K562 (cell line): ENCODE data around the gene YJU2. TPM values are rescaled to one million over a fixed set of nuclear protein-coding genes. Genes with fewer than 3 reads are reported as not detected.

Source experiments
- ATAC-seq: fragments of 200-7000 bp; cut with Tn5 transposase; 3 replicates; pipeline ENCODE4 v1.9.1; 2020; ENCODE audit warnings: moderate library complexity
- BruUV-seq: library from RNA; stranded (reverse); fragments of 400-500 nt; replicated peaks from 2 replicates; lab custom pipeline; 2021; lab: Mats Ljungman, UMichigan
- CTCF ChIA-PET: fragments of 300-600 bp; formaldehyde crosslinking; extraction: SDS; loops from one replicate; lab custom pipeline; 2021; ENCODE audit warnings: low intra/inter-chr PET ratio; lab: Yijun Ruan, JAX
- POLR2A ChIA-PET: fragments of 300-600, 350-650 bp; sonication (Branson Sonifier 250); formaldehyde crosslinking; extraction: SDS; loops from one replicate; lab custom pipeline; 2021; ENCODE audit warnings: antibody characterized with exemption, inconsistent platforms; lab: Yijun Ruan, JAX
- DNase-seq, 4 experiments: peaks; one replicate each; pipeline versions ENCODE4 v3.0.0 to v3.0.0-alpha.2; 2011 to 2018; ENCODE audit warnings: low spot score in 3 of 4, mixed read lengths in 3 of 4; ENCODE audit errors: extremely low read depth in 1 of 4
- FAIRE-seq: peaks from 2 replicates; lab custom pipeline; 2011; peaks lifted over from hg19 to GRCh38; lab: Jason Lieb, UNC
- H2AFZ ChIP-seq: 2 replicates; pipeline ENCODE4 v1.6.0; 2011; ENCODE audit warnings: low read depth, low read length, control low read depth, inconsistent platforms
- H3K27ac ChIP-seq: fragments of 200-600 bp; 3 replicates; pipeline ENCODE4 v1.8.0; 2011; ENCODE audit warnings: low read depth, mild to moderate bottlenecking, control low read depth, inconsistent platforms, low read length, moderate library complexity, mixed read lengths; ENCODE audit errors: extremely low read depth
- H3K27me3 ChIP-seq, 2 experiments: fragments of 300-600 bp in 1 of 2; 2 replicates in 1 of 2; 3 replicates in 1 of 2; pipeline versions ENCODE4 v1.6.0 to v1.8.0; 2011; ENCODE audit warnings: inconsistent platforms in 2 of 2, low read length in 2 of 2, mild to moderate bottlenecking in 1 of 2, mixed read lengths in 1 of 2, moderate library complexity in 1 of 2; ENCODE audit not compliant: control insufficient read depth in 2 of 2, insufficient read depth in 2 of 2
- H3K36me3 ChIP-seq: fragments of 300-600 bp; 3 replicates; pipeline ENCODE4 v1.8.0; 2011; ENCODE audit warnings: mild to moderate bottlenecking, low read length, inconsistent platforms; ENCODE audit not compliant: control insufficient read depth, insufficient read depth
- H3K4me1 ChIP-seq, 2 experiments: fragments of 200-600 bp in 1 of 2; replicated peaks in 1 of 2; 2 replicates in 1 of 2; 3 replicates in 1 of 2; pipeline versions ENCODE4 v1.5.1 to v1.8.0; 2011; ENCODE audit warnings: inconsistent platforms in 2 of 2, low read length in 2 of 2, mild to moderate bottlenecking in 1 of 2, mixed read lengths in 1 of 2, moderate library complexity in 1 of 2; ENCODE audit not compliant: control insufficient read depth in 2 of 2, insufficient read depth in 2 of 2
- H3K4me2 ChIP-seq: 2 replicates; pipeline ENCODE4 v1.6.1; 2011; ENCODE audit warnings: low read length, control low read depth, inconsistent platforms, mixed read lengths; ENCODE audit not compliant: insufficient read depth
- H3K4me3 ChIP-seq: fragments of 200-600 bp; sonication (generic), shearing (Covaris generic); 2 replicates; pipeline ENCODE4 v1.5.1; 2016; ENCODE audit warnings: control low read depth, inconsistent platforms
- H3K79me2 ChIP-seq: fragments of 200-600 bp; 3 replicates; pipeline ENCODE4 v1.8.0; 2011; ENCODE audit warnings: low read length, inconsistent platforms; ENCODE audit not compliant: control insufficient read depth, insufficient read depth
- H3K9ac ChIP-seq, 2 experiments: 2 replicates each; pipeline versions ENCODE4 v1.6.0 to v1.6.1; 2011; ENCODE audit warnings: low read depth in 2 of 2, low read length in 2 of 2, control low read depth in 1 of 2, inconsistent platforms in 1 of 2, mild to moderate bottlenecking in 1 of 2, mixed read lengths in 1 of 2; ENCODE audit not compliant: insufficient read depth in 1 of 2
- H3K9me1 ChIP-seq: one replicate; pipeline ENCODE4 v1.6.0; 2011; ENCODE audit warnings: inconsistent platforms, mild to moderate bottlenecking, low read length, moderate library complexity; ENCODE audit not compliant: control insufficient read depth, insufficient read depth
- H3K9me3 ChIP-seq: replicated peaks from 2 replicates; pipeline ENCODE4 v1.5.1; 2011; ENCODE audit warnings: low read depth, low read length, inconsistent platforms; ENCODE audit not compliant: control insufficient read depth, insufficient read depth
- H4K20me1 ChIP-seq: replicated peaks from 2 replicates; pipeline ENCODE4 v1.6.1; 2011; ENCODE audit warnings: low read length, inconsistent platforms, mixed read lengths; ENCODE audit not compliant: control insufficient read depth, insufficient read depth
- ASH1L ChIP-seq: fragments of 450-650 bp; IDR thresholded peaks from 2 replicates; pipeline ENCODE4 v1.6.1; 2018; ENCODE audit warnings: borderline replicate concordance, mild to moderate bottlenecking, low read depth; ENCODE audit not compliant: partially characterized antibody
- CHD1 ChIP-seq: fragments of 200-600 bp; sonication (generic); IDR thresholded peaks from one replicate; pipeline ENCODE4 v1.6.1; 2012; ENCODE audit warnings: mild to moderate bottlenecking, moderate library complexity, low read length, inconsistent platforms
- KDM1A ChIP-seq, 2 experiments: fragments of 450-650 bp; IDR thresholded peaks; 2 replicates each; pipeline ENCODE4 v1.6.1; 2016; ENCODE audit warnings: mild to moderate bottlenecking in 2 of 2
- MEIS2 ChIP-seq: fragments of 450-650 bp; IDR thresholded peaks from 2 replicates; pipeline ENCODE4 v1.6.1; 2014; ENCODE audit warnings: mild to moderate bottlenecking; ENCODE audit not compliant: partially characterized antibody
- NR2C1 ChIP-seq, 2 experiments: fragments of 450-650 bp; IDR thresholded peaks; 2 replicates each; pipeline ENCODE4 v1.6.1; 2017; ENCODE audit warnings: mild to moderate bottlenecking in 2 of 2, antibody characterized with exemption in 1 of 2, inconsistent platforms in 1 of 2, missing compliant biosample characterization in 1 of 2, missing genetic modification characterization in 1 of 2
- POU5F1 ChIP-seq: fragments of 150-350 bp; IDR thresholded peaks from 2 replicates; pipeline ENCODE4 v1.6.1; 2014; ENCODE audit warnings: borderline replicate concordance, low read length, low read depth, mild to moderate bottlenecking; ENCODE audit not compliant: partially characterized antibody
- RREB1 ChIP-seq: fragments of 250-450 bp; sonication (Bioruptor Pico); IDR thresholded peaks from 2 replicates; pipeline ENCODE4 v1.4.0; 2020
- TRIM24 ChIP-seq, 2 experiments: fragments of 450-650 bp; IDR thresholded peaks; 2 replicates each; pipeline ENCODE4 v1.6.1; 2016
- ZKSCAN3 ChIP-seq: fragments of 250-450 bp; sonication (Bioruptor Pico); IDR thresholded peaks from 2 replicates; pipeline ENCODE4 v1.4.0; 2020
- WGBS: fragments of 100-300 bp; shearing (Covaris generic); methylation state at CpG from one replicate; pipeline ENCODE4 v1.1.6; 2016; ENCODE audit warnings: low coverage, mixed read lengths; ENCODE audit not compliant: insufficient coverage; ENCODE audit errors: missing lambda C conversion rate; 5-methylcytosine and 5-hydroxymethylcytosine counted together
- in situ Hi-C: fragments of 300-500 bp; cut with MboI; formaldehyde crosslinking; loops from 4 replicates; pipeline ENCODE4 v1.15.0; 2018; ENCODE audit warnings: inconsistent platforms, mixed read lengths
- intact Hi-C: fragments of 100-400 bp; cut with micrococcal nuclease; formaldehyde crosslinking; loops from 2 replicates; pipeline ENCODE4 v1.14.2; 2022
- polyA plus RNA-seq, 8 experiments: library from polyadenylated mRNA; depleted of rRNA in 4 of 8; stranded (reverse) in 5 of 8; unstranded in 3 of 8; fragments of >200 nt; fragmentation: Nextera tagmentation in 2 of 8; fragmentation: Illumina TruSeq in 1 of 8; extraction: Ambion mirVana in 2 of 8; extraction: Trizol in 1 of 8; gene quantifications; 2 replicates each; pipeline versions ENCODE4 v1.2.1 to v1.2.3, GENCODE V29; 2011 to 2014; ENCODE audit warnings: inconsistent platforms in 1 of 8, missing spikeins in 1 of 8
- total RNA-seq, 7 experiments: library from RNA; depleted of rRNA in 6 of 7; stranded (reverse); fragments of >200 nt in 6 of 7; fragmentation: Illumina TruSeq in 2 of 7; extraction: Trizol in 2 of 7; gene quantifications; 2 replicates each; pipeline versions ENCODE4 v1.2.1 to v1.2.3, GENCODE V29; 2011 to 2021; ENCODE audit warnings: low replicate concordance in 1 of 7

Gene YJU2
- total and polyA plus RNA-seq, 9 of the 15 experiments (the other 6 are each of a cell fraction or from before 2014, with no cell fraction given): 0.41 to 34.9 (median 19.3) TPM

GRCh38 chr19:4304538-4305256, 57.8 kb downstream of the YJU2 start, which contains the start of gene FSD1 (continued):
- 0 out of 2 replicates have a peak, but pooled peaks have one; percentile 25 for TF ChIP-seq RREB1 (CRISPR knock-in tag)
- TF ChIP-seq POU5F1: peak; percentile 18
- peak; percentile 58 for TF ChIP-seq MEIS2

GRCh38 chr19:4305257-4305612, 58.4 kb downstream of the YJU2 start:
- peaks cover 9 to 26% of the 10 kb centered on the region in 2 experiments for H3K4me1 ChIP-seq
- H3K4me3 ChIP-seq: no peak overlapping the region
- H3K9me1 ChIP-seq: no peaks in the 10 kb centered on the region
- no peaks in the 10 kb centered on the region for H3K36me3 ChIP-seq
- POLR2A ChIA-PET: no interaction called here
- 24% methylated on average over 7 of the region's 7 CpGs for WGBS
- no peak overlapping the region for H3K27ac ChIP-seq
- no TSS peak for BruUV-seq
- H3K9me3 ChIP-seq: no peaks in the 10 kb centered on the region
- intact Hi-C loops (no loop called here), in situ Hi-C loops (no loop called here)
- H3K79me2 ChIP-seq: no peaks in the 10 kb centered on the region
- H2AFZ ChIP-seq: no peak overlapping the region
- no peak overlapping the region for H3K4me2 ChIP-seq
- DNase-seq (peak in 2 of 4 experiments; percentile 29 to 34), FAIRE-seq (no peak), ATAC-seq (no peak)
- CTCF ChIA-PET: no interaction called here
- TF ChIP-seq CHD1 (no peak), ZKSCAN3 (CRISPR knock-in tag) (peak; percentile 97), ASH1L (no peak), TRIM24 (IDR thresholded peaks at IDR 0.05) (peak in 1 of 2 experiments; percentile 83; a peak in 2 of 4 replicates), KDM1A (IDR thresholded peaks at IDR 0.05) (peak in 1 of 2 experiments; percentile 47; a peak in 1 of 4 replicates), NR2C1 (IDR thresholded peaks at IDR 0.05) (no peak), NR2C1 (tag; IDR thresholded peaks at IDR 0.05) (no peak)
- peaks cover 0 to 5% of the 10 kb centered on the region in 2 experiments; a peak in 1 of 5 replicates for H3K27me3 ChIP-seq
- H4K20me1 ChIP-seq: no peaks in the 10 kb centered on the region
- no peak overlapping the region for H3K9ac ChIP-seq
